ENCODE measurements around the gene MAP2K5. TPM values are rescaled to one million over a fixed set of nuclear protein-coding genes. Genes with fewer than 3 reads are reported as not detected.

Gene MAP2K5
- total and polyA plus RNA-seq, 4 donors = 3.8 to 6.4 (median 5.6) TPM

DNA sequence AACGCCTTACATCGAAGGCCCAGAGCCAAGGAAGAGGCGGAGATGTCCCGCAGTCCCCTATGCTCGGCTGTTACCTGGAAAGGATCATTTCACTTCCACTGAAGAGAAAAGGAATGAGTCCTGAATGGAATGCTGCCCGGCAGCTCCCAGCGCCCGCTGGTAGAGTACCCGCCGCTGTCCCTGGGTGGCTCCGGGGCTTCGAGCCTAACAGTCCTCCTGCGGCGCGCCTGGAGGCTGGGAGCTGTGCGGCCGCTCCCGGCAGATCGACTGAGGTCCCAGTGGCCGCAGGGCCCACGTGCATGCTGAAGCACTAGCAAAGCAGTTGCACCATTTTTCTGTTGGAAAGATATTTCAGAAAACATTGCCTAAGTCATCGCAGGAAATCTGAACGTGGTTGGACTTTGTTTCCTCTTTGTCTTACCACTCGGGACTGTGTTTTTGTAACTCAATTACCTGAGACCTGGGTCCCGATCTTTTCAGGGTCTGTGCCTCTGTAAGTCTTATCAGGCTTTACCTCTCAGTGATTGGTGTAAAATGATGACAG is 296.4 kb downstream of the MAP2K5 start (continued):
- TF ChIP-seq, protein P1, sequence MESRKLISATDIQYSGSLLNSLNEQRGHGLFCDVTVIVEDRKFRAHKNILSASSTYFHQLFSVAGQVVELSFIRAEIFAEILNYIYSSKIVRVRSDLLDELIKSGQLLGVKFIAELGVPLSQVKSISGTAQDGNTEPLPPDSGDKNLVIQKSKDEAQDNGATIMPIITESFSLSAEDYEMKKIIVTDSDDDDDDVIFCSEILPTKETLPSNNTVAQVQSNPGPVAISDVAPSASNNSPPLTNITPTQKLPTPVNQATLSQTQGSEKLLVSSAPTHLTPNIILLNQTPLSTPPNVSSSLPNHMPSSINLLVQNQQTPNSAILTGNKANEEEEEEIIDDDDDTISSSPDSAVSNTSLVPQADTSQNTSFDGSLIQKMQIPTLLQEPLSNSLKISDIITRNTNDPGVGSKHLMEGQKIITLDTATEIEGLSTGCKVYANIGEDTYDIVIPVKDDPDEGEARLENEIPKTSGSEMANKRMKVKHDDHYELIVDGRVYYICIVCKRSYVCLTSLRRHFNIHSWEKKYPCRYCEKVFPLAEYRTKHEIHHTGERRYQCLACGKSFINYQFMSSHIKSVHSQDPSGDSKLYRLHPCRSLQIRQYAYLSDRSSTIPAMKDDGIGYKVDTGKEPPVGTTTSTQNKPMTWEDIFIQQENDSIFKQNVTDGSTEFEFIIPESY (IDR thresholded peaks at IDR 0.05) = no peak
- TF ChIP-seq TAF1 (conservative IDR thresholded peaks at IDR 0.05) (peak; percentile 21), HNF4G (IDR thresholded peaks at IDR 0.05) (no peak), NR2F2 (IDR thresholded peaks at IDR 0.05) (no peak), HNF4A (conservative IDR thresholded peaks at IDR 0.05) (peak; percentile 50 to 64), YY1 (IDR thresholded peaks at IDR 0.05) (peak; percentile 61), RXRA (IDR thresholded peaks at IDR 0.05) (peak in 1 of 2 donors; percentile 41), RAD21 (IDR thresholded peaks at IDR 0.05) (peak; percentile 25 to 58), SP1 (IDR thresholded peaks at IDR 0.05) (peak; percentile 68)
- TF ChIP-seq, protein P2, sequence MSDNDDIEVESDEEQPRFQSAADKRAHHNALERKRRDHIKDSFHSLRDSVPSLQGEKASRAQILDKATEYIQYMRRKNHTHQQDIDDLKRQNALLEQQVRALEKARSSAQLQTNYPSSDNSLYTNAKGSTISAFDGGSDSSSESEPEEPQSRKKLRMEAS (IDR thresholded peaks at IDR 0.05) = no peak

DNA sequence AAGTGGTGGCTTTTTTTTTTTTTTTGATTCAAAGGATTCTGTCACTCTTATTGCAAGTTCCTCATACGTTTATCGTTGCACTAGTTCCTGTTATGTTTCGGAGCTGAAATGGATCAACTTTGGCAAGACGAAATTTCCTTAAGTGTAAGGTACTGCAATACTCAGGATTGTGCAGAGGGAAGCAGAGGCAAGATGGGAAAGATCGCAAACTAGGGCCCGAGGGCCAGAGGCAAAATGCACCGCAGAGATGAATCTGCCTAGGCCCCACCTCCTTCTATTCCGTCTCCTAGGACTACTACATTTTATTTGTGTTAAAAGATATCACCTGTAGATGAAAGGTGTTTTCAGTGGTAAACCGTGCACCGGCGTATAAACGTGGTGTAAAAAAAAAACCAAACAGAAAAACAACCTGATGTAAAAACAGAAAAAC is 297.0 kb downstream of the MAP2K5 start:
- Histone ChIP-seq H3K9ac (ENCODE audit: low read depth in 1 of 2, low read length in 2 of 2) (peak overlapping the region in 1 of 2 donors; percentile 79), H3K36me3 (ENCODE audit: control insufficient read depth in 4 of 4, insufficient read depth in 3 of 4, low read depth in 1 of 4, low read length in 3 of 4) (no peaks in the 10 kb centered on the region), H3K9me3 (ENCODE audit: control insufficient read depth in 4 of 4, low read length in 3 of 4) (no peaks in the 10 kb centered on the region), H3K4me1 (ENCODE audit: control insufficient read depth in 4 of 4, insufficient read depth in 4 of 4, low read length in 3 of 4) (peaks cover 10 to 40% (median 31%) of the 10 kb centered on the region in 4 donors), H3K27me3 (ENCODE audit: control insufficient read depth in 4 of 4, insufficient read depth in 4 of 4, low read length in 3 of 4) (no peaks in the 10 kb centered on the region), H3K4me3 (ENCODE audit: low read depth in 1 of 3, low read length in 3 of 3) (peak overlapping the region; percentile 38 to 74 (median 38)), H3K27ac (ENCODE audit: low read depth in 1 of 2, low read length in 2 of 2) (peak overlapping the region; percentile 93)
- TF ChIP-seq, protein P3, sequence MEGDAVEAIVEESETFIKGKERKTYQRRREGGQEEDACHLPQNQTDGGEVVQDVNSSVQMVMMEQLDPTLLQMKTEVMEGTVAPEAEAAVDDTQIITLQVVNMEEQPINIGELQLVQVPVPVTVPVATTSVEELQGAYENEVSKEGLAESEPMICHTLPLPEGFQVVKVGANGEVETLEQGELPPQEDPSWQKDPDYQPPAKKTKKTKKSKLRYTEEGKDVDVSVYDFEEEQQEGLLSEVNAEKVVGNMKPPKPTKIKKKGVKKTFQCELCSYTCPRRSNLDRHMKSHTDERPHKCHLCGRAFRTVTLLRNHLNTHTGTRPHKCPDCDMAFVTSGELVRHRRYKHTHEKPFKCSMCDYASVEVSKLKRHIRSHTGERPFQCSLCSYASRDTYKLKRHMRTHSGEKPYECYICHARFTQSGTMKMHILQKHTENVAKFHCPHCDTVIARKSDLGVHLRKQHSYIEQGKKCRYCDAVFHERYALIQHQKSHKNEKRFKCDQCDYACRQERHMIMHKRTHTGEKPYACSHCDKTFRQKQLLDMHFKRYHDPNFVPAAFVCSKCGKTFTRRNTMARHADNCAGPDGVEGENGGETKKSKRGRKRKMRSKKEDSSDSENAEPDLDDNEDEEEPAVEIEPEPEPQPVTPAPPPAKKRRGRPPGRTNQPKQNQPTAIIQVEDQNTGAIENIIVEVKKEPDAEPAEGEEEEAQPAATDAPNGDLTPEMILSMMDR (IDR thresholded peaks at IDR 0.05; ENCODE audit: low read depth, low read length, missing input control) = no peak
- no peak for TF ChIP-seq SP1 (IDR thresholded peaks at IDR 0.05)
- no peak for TF ChIP-seq NR2F2 (IDR thresholded peaks at IDR 0.05)
- TF ChIP-seq EGR1 (IDR thresholded peaks at IDR 0.05; ENCODE audit: low read depth in 2 of 2) = no peak
- no peak for TF ChIP-seq TAF1 (conservative IDR thresholded peaks at IDR 0.05)
- TF ChIP-seq FOXA2 (IDR thresholded peaks at IDR 0.05) = no peak
- TF ChIP-seq YY1 (IDR thresholded peaks at IDR 0.05) = no peak
- 12% methylated on average over 12 of the region's 12 CpGs for WGBS
- DNase-seq (ENCODE audit: low spot score) = peak; percentile 35

DNA sequence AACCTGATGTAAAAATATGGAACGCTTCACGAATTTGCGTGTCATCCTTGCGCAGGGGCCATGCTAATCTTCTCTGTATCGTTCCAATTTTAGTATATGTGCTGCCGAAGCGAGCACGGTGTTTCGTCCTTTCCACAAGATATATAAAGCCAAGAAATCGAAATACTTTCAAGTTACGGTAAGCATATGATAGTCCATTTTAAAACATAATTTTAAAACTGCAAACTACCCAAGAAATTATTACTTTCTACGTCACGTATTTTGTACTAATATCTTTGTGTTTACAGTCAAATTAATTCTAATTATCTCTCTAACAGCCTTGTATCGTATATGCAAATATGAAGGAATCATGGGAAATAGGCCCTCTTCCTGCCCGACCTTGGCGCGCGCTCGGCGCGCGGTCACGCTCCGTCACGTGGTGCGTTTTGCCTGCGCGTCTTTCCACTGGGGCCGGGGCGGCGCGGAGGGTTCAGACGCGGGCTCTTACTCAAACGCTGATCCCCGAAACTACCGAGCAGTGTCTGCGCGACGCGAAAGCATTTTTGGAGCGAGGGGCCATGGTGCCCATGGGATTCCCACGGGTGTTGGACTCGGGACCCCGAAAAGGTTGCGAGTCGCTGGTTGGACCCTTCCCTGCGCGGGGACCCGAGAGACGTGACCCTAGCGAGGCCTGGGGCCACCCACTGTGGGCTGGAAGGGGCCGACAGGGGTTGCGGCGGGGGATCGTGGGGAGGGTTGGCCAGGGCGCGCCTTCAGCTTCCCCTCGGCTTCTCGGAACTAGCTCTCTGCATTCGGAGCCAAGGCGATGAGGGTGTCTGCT is 297.6 kb downstream of the MAP2K5 start, which contains the start of gene RNU6-1:
Gene RNU6-1, minus strand, starts transcription at position 117 of the 820 bp plus-strand sequence.
- Histone ChIP-seq H3K27me3 (ENCODE audit: control insufficient read depth in 4 of 4, insufficient read depth in 4 of 4, low read length in 3 of 4) (no peaks in the 10 kb centered on the region), H3K9me3 (ENCODE audit: control insufficient read depth in 4 of 4, low read length in 3 of 4) (no peaks in the 10 kb centered on the region), H3K4me1 (ENCODE audit: control insufficient read depth in 4 of 4, insufficient read depth in 4 of 4, low read length in 3 of 4) (peaks cover 9 to 34% (median 24%) of the 10 kb centered on the region in 4 donors), H3K4me3 (ENCODE audit: low read depth in 1 of 3, low read length in 3 of 3) (peak within 1 kb of the TSS; percentile 74 to 92 (median 79)), H3K27ac (ENCODE audit: low read depth in 1 of 2, low read length in 2 of 2) (peak within 1 kb of the TSS; percentile 93), H3K9ac (ENCODE audit: low read depth in 1 of 2, low read length in 2 of 2) (peak within 1 kb of the TSS; percentile 66 to 83), H3K36me3 (ENCODE audit: control insufficient read depth in 4 of 4, insufficient read depth in 3 of 4, low read depth in 1 of 4, low read length in 3 of 4) (no peaks in the 10 kb centered on the region)
- WGBS = under 1% methylated on average over 62 of the region's 62 CpGs
- peak; percentile 91 for DNase-seq (ENCODE audit: low spot score)
- TF ChIP-seq RAD21 (IDR thresholded peaks at IDR 0.05) (peak; percentile 4 to 15), EGR1 (IDR thresholded peaks at IDR 0.05; ENCODE audit: low read depth in 2 of 2) (no peak), NR2F2 (IDR thresholded peaks at IDR 0.05) (peak; percentile 44), YY1 (IDR thresholded peaks at IDR 0.05) (peak; percentile 81), FOXA2 (IDR thresholded peaks at IDR 0.05) (no peak), SP1 (IDR thresholded peaks at IDR 0.05) (peak; percentile 25)
- TF ChIP-seq, protein P3 (IDR thresholded peaks at IDR 0.05; ENCODE audit: low read depth, low read length, missing input control) = no peak
- TF ChIP-seq, protein P4, sequence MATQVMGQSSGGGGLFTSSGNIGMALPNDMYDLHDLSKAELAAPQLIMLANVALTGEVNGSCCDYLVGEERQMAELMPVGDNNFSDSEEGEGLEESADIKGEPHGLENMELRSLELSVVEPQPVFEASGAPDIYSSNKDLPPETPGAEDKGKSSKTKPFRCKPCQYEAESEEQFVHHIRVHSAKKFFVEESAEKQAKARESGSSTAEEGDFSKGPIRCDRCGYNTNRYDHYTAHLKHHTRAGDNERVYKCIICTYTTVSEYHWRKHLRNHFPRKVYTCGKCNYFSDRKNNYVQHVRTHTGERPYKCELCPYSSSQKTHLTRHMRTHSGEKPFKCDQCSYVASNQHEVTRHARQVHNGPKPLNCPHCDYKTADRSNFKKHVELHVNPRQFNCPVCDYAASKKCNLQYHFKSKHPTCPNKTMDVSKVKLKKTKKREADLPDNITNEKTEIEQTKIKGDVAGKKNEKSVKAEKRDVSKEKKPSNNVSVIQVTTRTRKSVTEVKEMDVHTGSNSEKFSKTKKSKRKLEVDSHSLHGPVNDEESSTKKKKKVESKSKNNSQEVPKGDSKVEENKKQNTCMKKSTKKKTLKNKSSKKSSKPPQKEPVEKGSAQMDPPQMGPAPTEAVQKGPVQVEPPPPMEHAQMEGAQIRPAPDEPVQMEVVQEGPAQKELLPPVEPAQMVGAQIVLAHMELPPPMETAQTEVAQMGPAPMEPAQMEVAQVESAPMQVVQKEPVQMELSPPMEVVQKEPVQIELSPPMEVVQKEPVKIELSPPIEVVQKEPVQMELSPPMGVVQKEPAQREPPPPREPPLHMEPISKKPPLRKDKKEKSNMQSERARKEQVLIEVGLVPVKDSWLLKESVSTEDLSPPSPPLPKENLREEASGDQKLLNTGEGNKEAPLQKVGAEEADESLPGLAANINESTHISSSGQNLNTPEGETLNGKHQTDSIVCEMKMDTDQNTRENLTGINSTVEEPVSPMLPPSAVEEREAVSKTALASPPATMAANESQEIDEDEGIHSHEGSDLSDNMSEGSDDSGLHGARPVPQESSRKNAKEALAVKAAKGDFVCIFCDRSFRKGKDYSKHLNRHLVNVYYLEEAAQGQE (IDR thresholded peaks at IDR 0.05) = peak; percentile 13
- TF ChIP-seq, protein P5, sequence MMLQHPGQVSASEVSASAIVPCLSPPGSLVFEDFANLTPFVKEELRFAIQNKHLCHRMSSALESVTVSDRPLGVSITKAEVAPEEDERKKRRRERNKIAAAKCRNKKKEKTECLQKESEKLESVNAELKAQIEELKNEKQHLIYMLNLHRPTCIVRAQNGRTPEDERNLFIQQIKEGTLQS (IDR thresholded peaks at IDR 0.05) = peak; percentile 79

Measured in liver (tissue), 9 donors.